GM19238 (cell line): ENCODE data around the gene MLN.

ENCODE experiments used
- DNase-seq: peaks from one replicate; pipeline ENCODE4 v3.0.0; 2011; ENCODE audit warnings: low spot score; ENCODE audit not compliant: insufficient read length

Gene MLN

DNA sequence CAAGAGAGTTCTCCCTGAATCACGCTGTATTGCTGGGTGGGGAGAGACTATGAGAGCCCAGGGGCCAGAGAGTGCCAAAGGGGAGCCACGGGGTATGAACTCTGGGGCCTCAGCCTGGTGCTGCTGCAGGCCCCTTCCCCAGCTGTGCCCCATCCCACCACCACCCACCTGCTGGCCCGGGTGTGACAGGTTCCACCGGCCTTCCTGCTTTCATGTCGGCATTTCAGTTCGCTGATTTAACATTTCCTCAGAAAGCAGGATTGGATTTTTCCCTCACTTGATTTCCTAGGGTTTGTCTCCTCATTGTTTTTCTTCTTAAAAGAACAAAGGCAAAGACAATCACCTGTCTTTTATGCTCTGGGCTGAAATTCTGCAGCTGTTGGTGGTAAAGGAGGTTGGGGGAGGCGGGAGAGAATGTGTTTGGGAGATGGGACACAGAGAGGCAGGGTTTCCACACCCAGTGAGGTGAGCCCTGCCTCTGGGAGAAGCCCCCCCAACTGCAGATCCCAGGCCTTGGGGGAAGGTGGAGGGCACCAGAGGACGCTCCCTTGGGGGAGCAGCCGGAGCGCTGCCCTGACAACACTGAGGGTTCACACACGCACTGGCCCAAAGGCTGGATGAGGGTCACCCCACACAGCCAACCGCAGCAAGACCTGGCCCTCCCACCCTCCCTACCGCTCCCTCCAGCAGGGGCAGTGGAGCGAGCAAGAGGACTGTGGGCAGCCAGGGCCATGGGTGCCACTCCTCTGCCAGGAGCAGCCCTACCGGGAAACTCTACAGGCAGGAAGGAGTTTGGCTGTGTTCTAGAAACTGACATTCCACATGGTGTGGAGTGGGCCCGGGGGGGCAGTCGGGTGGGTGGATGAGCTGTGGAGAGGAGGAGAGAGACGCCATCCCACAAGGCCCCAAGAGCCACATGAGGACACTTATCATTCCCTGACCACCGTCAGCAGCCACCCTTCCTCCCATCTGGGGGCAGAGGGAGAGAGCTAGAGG lies 10.5 kb upstream of the MLN start:
- DNase-seq, result no peak

DNA sequence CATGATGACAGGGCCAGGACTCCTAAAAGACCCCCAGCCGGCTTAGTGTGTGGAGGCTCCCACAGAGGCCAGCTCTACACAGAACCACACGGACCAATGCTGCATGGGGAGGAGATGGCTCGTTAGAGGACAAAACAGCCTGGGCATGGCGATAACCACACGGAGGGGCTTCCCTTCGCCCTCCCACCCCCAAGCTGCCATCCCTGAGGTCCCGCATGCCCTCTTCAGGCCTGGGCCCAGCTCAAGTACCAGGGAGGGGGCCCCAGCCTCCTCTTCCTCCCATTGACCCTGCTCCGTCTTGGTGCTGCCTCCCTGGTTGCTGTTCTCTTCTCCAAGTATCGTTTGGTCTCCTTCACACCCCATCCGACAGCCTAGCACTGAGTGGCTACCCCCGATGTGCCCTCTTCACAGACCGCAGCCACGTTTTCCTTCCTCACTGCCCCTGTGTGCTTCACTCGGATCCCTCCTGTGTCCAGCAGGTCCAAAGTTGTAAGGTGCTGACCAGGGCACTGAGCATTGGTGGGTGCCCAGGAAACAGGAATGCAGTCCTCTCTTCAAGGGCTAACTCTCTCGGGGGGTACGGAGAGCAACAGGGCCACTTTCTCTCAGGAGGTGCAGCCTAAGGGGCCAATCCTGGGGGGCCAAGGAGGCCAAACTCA lies 9.6 kb upstream of the MLN start:
- no peak for DNase-seq

DNA sequence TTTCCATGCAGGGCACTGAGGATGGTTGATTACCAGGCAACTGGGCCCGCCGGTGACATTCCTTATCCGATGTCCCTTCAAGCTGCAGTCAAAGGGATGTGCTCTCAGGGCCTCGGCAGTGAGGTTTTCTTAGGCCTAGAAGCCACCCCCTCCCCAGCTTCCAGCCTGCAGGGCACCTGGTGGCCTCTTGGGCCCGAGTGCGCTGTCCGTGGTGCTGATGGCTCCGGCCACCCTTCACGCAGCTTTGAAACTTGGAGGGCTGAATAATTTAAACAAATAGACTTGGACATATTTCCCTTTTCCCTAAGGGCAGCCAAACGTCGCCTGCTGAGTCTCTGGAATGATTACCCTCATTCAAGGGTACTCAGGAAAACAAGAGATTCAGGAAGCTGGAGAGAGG lies 8.9 kb upstream of the MLN start:
- peak; percentile 55 for DNase-seq

DNA sequence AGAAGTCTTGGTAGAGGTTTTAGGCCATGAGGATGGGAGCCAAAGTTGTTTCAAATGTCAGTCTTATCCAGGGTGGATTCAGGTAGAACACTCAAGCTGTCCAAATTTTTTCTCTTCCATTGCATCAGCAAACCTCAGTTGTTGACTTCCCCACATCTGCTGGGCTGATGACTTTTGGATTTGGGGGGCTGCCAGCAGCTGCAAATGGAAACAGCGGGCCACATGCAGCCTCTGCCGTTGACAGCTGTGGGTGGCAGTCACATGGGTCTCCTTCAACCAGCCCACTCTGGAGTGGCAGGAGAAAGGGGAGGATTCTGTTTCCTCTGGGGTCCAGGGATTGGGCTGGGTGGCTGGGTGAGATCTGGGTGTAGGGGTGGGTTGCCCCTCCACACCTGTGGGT lies 5.8 kb upstream of the MLN start:
- DNase-seq, result no peak

DNA sequence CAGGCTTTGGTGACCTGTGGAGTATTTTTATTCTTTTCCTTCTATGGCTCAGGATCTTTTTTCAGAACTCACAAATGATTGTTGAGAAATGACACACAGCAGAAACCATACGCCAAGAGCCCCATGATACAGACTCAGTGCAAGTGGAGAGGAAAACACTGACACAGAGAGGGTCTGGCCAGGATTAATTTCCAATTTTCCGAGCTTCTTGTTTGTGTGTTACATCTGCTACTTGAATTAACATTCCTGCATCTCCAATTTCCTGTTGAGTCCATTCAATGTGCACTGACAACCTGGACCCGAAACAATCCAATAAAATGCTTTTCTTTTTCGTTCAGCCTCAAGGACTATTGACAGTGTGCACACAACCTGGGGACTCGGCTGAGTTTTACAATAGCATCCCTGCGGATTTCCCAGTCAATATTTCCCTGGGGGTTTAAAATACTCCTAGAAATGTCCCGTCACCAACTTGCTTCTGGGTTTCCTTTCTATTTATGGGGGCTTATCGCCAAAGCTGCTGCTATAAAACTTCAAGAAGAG lies 4.9 kb upstream of the MLN start:
- no peak for DNase-seq

DNA sequence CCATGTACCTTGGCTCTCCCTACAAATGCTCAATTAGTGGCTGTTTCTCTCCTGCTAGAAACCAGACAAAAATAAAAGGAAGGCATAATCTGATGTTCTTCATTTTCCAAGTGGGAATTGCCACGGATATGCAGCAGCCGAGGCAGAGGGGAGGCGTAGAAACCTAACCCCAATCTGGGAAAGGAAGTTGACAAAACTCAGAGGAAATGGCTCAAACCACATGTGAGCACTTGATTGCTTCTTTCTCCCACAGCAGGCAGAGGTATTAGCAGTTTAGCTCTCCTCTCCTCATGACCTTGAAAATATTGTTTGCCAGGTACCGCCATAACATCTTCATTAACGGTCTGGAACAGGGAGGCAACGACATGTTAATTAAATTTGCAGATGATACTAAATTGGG lies 3.8 kb upstream of the MLN start:
- no peak for DNase-seq

DNA sequence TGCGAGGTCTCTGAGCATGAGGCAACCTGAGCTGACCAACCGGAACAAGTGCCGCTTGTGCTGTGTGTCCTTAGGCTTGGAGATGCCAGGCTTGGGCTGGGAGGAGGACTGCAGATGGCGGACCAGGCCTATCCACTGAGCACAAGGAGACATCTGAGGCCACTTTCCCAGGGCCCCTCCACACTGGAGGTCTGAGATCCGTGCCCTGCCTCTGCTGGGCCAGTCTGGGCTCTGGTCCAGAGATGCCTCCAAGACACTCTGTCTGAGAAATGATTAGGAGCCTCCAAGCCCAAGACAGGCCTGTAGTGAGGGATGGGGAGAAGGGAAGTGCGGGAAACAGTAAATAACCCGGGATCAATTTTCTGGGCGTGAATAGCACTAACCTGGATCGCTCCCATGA lies 3.0 kb upstream of the MLN start:
- no peak for DNase-seq

DNA sequence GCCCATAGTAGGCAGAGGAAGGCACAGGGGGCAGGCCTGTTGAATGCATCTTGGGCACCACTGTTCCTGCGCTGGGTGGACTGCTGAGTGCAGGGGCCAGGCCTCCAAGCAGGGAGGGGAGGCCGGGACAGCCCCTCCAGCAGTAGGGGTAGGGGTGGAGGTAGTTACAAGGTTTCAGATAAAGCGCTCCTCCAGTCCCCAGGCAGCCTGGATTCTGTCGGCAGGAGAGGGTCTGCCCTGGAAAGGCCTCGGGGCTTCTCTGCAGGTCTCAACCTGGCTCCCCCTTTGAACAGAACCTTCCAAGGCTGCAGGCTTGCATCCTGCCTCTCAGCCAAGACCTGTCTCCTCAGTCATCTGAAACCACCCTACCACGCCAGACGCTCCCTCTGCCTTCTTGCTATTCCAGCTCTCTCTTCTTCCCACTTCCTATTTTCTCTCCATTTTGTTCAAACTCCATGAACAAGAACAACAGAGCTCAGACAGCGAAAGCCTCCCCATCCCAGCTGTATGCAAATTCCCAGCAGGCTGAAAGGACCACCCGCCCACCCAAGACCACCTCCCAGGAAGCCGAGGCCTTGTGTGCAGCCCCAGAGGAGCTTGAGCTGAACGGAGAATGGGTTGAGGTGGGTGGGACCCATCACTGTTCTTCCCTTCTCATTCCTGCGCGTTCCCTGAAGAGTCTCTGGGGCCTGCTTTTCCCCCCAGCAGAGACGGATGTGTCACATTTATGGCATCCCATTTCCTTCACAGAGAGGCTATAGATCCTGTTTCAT lies 1.4 kb downstream of the MLN start:
- DNase-seq, result no peak

DNA sequence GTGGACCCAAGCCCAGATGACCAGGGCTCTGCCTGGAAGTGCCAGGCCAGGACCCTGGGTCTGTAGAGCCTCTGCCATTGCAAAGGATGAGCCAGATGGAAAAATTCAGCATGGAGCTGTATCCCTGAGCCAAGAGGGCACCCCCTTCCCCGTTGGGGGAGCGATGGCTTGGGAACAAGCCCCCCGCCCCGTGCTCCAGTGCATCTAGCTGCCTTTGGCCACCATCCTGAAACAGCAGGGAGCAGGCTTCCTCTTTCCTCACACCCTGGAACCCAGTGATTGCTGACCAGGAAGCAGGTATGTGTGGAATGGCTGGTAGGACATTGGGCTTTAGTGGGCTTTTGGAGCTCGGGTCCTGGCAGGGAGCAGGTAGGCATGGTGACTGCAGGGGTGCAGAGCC lies 2.2 kb downstream of the MLN start:
- no peak for DNase-seq

DNA sequence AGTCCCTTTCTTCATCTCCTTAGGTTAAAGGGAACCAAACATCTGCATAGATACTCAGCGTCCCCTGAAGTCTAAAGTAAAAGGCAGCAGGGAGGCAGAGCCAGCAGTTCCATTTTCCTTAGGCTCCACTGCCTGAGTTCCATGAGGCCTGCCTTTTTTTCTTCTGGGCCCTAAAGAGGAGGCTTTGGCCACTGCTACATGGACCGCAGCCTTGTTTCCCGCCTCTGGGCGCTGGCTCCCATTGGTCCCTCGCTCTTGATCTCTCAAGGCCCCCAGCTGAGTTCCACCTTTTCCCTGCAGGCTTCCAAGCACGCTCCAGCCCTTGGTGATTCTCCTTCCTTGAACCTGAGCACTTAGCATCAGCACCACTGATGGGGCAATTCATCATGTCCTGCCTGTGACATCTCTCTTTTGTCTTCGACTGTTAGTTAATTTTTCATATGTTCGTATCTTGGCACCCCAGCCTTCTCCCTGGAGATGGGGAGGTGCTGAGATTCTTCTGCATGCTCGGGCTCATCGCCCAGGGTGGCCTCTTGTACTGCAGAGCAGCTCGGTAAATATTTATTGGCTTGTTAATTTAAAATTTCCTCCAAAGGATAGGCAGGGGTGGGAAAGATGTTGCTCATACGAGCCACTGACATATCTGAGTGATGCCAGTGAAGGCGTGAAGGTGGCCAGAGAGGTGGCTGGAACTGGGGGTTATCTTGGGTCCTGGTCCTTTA lies 3.4 kb downstream of the MLN start:
- no peak for DNase-seq

DNA sequence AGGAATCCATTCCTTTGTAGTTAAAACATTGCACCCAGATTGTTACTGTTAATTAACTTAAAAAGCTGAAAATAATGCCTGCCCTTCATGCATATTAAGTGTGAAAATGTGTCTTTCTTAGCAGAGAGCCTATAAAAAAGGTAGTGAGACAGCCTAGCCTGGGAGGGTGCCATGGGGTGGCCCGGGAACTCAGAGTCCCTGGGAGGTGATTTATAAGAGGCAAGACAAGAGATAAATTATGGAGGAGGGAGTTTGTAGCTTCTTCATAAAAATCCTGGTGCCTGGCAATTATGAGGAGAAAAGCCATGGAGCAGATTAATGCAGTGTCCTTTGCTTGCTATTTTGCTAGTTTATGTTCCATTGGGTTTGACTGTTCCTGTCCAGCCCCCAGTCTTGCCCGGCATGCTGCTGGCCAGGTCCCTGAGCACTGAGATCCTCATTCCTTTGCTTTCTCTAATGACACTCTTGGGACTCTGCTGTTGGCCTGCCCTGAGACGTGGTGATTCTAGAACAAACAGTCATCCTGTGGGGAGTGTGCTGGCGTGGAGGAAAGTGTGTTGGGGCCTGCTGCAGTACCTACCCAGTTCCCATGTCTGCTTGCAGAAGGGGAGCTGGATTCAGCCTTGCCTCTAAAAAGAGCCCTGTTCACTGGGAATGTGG lies 4.2 kb downstream of the MLN start:
- no peak for DNase-seq

DNA sequence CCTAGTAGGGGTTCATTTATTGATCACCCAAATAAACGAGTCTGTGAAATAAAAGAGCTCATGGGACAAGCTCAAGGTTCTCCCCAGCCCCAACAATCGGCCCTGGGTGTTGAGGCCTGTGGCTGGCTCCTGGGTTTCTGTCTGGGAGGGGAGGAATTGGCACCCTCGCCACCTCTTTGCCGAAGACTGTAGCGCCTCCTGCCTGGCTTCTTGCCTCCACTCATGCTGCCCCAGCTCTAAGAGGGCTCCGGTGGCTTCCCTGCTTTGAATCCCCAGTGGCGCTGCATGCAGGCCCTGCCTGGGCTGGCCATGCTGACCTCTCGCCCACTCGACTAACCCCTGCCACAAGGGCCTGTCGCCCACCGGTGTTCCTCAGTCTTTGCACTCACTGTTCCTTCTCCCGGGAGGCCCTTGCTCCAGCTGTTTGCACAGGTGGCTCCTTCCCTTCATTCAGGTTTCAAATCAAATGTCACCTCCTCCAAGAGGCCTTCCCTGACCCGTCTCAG lies 5.4 kb downstream of the MLN start:
- no peak for DNase-seq

DNA sequence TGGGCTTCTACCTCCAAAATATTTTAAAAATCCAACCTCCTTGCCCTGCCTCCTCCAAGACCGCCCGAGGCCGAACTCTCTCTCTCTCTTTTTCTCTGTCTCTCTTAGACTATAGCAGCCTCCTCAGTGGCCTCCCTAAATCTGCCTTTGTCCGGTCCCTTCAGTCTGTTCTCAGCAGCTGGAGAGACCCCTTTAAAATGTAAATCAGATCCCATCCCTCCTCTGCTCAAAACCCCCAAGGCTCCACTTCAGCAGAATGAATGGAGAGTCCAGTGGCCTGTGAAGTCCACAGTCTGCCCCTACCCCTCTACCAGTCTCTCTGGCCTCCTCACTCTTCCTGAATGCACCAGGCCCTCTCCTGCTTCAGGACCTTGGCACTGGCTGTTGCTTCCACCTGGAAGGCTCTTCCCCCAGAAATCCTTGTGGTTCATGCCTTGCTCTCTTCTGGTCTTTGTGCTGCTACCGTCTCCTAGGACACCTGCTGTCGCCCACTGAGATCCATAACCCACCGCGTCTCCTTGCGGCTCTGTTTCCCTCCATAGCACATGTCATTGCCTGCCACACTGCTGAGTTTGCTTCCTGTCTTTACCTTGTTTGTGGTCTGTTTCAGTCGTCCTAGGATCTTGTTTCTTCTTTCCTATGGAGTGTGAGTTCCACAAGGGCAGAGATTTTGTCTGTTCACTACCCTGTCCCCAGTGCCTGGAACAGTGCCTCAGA lies 6.0 kb downstream of the MLN start:
- DNase-seq, result no peak

DNA sequence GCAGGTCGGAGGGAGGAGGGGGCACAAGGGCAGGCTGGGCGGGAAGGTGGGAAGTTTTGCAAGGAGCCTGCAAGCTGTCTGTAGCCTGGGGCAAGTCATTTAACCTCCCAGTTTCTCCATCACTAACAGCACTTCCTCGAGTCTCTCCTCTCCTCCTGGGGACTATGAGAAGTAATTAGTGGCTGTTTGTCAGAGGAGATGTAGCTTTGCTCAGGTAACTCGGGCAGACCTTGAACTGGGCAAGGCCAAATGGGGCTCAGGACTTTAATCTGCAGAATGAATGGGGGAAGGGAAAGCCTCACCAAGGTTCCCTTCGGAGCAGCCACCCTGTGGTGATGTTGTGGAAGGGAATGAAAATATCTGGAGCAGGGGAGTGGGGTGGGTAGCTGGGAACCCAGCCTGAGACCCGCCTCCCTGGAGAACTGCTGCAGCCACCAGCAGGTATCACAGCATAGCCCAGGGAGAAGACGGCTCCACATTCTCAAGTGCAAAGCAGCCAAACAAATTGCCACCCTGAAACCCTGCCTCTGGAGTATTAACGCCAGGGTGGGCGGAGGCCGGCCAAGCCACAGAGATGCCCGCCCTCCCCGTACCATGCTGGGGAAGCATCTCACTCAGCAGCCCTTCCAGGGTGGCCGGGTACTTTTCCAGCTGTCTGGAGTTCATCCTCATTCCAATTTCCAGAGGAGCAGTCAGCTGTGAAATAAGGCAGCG lies 8.7 kb downstream of the MLN start:
- DNase-seq, result no peak

DNA sequence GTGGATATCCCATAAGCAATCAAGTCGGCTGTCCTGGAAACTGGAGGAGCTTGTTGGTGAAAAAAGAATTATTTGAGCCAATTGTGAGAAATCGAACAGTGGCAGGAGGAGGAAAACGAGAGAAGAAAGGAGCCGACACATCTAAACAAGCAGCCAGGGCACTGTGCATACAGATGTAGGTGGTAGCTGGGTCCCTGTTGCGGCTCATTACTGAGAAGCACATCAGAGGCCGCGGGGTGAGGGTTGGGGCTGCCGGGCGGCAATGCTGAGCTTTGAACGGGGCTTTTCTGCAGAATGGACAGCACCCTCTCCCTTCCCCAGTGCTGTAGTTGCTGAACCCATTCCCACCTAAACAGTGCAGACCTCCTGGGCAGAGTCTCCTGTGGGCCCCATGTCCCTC lies 10.8 kb downstream of the MLN start:
- no peak for DNase-seq

DNA sequence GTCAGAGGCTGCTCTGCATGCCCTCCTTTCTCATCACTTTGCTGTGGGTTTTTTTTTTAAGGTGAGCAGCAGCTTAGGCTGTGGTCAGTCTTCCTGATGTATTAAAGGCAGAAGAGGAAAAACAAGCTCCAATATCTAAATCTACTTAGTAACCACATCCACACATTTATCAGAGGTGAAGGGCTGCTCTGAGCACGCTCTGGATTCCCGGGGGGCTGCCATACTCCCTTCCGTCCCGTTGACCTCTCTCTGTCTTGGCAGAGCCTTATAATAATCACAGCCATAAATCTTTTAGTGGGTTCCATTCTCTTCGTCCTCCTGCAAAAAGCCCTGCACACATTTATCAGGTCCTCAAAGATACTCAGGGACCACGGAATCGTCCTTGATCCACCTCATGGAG lies 12.2 kb downstream of the MLN start:
- DNase-seq, result no peak

DNA sequence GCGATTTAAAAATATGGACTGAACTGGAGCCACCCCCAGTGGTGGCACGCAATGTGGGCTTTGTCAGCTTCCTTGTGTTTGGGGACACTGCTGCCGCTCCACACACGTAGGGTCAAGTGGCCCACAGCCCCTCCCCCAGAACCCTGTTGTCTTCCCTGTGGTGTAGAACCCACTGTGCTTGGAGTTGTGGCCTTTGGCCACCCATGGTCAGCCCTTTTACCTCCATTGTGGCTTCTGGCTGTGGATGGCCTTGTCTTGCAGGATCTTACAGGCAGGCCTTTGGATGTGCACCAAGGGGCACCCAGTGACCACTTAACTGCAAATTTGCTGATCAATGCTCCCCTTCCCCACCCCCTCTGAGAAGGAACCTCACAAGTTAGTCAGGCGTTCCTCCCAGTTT lies 12.9 kb downstream of the MLN start:
- DNase-seq, result no peak

DNA sequence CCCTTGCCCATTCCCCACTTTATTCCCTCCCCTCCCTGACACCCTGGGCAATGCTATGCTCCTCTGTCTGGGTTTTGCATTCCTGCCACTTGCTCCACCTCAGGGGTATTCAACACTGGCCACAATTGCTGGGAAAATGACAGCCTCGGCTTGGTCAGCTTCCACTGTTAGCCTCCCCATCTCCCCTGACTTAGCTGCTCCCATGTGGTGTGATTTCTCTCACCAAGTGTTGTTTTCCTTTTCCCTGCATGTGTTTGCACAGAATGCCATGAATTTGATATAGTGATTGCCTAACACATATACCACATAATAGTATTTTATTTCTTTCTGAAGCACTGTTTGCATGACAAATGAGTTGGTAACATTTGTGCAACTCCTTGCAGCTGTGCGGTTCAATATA lies 13.4 kb downstream of the MLN start:
- no peak for DNase-seq

DNA sequence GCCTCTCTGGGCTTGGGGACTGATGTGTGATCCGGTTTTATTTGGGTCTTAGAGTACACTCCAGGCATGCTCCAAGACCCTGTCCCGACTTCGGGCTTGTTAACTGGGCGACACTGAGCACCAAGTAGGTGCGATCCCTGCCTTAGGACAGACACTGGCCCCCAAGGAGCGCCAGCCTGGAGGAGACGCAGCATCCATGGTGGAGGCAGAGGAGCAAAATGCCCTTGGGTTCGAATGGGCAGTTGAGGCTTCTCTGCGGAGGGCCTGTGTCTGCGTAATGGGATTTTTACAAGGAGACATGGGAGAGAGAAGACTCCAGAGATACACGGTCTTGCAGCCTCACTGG lies 14.3 kb downstream of the MLN start:
- DNase-seq, result no peak
